GM19438 (cell line): Measurements from ENCODE around the gene EIF3L.

Source experiments
- ATAC-seq: cut with Tn5 transposase; IDR thresholded peaks from one replicate; pipeline ENCODE4 v1.9.1; 2021; ENCODE audit warnings: low read depth; ENCODE audit not compliant: unreplicated experiment

The EIF3L gene

DNA sequence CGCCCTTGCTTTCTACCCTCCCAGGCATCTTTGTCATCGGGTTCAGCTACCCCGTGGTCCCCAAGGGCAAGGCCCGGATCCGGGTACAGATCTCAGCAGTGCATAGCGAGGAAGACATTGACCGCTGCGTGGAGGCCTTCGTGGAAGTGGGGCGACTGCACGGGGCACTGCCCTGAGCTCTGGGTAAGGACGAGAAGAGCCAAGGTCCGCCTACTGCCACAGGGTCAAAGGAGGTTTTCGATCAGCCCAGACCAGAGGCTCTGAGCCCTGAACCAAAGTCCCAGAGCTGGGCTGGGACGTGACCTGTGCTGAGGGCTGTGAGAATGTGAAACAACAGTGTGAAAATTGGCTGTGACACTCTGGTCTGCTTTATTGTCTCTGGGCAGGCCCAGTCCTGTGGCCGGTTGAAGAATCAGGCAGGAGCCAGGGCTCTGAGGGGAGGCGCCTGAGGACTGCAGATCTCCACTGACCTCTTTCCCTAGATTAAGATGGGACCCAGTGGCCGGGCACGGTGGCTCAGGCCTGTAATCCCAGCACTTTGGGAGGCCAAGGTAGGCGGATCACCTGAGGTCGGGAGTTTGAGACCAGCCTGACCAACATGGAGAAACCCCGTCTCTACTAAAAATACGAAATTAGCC lies 32.6 kb upstream of the EIF3L start:
- no peak for ATAC-seq

DNA sequence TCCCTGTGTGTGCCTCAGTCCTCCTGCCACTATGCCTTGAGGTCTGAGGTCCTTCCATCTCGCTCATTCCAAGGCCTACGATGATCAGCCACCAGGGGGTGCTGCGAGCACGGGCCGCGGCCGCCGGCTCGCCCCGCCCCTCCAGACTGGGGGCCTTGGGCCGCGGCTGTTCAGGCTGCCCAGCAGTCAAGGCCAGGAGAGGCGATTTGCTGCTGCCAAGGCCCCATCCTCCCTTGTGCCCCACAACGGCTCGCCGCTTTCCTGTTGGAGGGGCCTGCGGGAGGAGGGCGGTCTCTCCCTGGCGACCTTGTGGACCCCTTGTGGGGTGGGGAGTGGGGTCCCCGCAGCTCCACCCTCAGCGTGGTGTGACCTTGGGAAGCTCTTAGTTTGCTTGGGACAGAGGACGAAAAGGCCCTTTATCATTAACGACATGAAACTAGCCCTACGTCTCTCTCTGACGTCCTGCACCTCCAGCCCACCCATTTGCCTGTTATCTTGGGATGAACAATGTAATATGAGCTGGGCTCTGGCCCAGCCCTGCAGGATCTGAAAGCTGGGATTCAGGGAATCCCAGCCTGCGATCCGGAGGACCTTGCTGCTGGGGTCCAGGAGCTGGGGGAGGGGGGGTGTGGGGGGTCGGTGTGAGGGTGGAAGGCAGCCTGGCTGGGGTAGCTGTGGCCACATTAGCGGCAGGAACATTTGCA lies 31.4 kb upstream of the EIF3L start:
- ATAC-seq: no peak

DNA sequence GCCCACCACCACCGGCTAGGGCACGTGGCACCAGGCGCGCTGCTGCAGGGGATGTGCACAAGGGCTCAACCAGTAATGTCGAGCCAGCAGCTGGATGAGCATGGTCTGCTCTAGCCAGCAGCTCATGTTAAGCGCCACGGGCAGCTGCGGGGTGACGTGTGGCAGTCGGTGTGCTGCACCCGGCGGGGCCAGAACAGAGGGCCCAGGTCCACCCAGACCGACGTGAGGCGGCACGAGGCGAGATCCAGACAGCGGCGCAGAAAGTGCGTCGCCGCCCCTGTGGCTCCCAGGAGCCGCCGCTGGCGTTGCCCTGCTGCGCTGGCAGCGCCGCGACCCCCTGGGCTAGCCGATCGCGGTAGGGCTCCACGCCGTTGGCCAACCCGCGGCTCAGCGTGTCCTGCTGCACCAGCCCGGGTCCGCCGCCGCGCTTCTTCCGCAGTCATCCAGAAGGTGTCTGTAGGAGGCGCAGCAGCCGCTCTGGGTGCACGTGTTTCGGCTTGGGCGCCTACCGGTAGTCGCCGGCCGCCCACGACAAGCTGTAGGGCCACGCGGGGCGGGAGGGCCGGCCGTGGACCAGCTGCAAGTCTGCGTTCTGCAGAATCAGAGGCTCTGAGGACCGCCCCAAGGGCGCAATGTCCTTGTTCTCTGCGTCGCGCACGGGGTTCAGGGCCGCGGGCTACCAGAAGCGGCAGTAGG lies 30.7 kb upstream of the EIF3L start:
- no peak for ATAC-seq

DNA sequence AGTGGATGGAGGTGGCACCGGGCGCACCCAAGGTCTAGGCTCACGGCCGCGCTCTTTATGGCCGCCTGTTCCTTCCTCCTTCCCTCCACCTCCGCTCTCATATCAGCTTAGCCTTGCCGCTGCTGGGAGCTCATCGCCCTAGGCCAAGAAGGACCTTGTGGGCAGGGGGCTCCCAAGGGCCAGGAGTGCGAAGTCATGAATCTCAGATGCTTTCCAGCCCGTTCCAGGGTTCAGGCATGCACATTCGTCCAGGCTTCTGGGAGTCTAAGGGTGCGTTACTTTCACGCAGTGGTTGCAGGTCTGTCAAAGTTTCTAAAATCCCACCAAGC lies 30.1 kb upstream of the EIF3L start:
- ATAC-seq: no peak

DNA sequence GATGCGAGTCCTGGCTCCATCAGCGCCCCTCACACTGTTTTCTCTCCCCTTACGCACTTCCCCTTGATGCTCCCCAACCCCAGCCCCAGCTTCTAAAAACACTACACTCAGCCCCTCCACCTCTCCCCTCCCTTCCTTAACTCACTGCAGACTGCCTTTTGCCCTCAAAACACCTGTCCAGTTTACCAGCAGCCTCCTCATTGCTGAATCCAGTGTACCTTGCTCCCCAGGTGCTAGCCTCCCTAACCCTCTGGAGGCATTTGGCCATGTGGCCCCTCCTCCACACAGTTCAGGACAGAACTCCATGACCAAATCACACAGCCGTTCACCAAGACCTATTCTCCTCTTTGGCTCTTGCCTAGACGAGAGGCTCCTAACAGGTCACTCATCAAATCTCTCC lies 28.9 kb upstream of the EIF3L start:
- ATAC-seq: no peak

DNA sequence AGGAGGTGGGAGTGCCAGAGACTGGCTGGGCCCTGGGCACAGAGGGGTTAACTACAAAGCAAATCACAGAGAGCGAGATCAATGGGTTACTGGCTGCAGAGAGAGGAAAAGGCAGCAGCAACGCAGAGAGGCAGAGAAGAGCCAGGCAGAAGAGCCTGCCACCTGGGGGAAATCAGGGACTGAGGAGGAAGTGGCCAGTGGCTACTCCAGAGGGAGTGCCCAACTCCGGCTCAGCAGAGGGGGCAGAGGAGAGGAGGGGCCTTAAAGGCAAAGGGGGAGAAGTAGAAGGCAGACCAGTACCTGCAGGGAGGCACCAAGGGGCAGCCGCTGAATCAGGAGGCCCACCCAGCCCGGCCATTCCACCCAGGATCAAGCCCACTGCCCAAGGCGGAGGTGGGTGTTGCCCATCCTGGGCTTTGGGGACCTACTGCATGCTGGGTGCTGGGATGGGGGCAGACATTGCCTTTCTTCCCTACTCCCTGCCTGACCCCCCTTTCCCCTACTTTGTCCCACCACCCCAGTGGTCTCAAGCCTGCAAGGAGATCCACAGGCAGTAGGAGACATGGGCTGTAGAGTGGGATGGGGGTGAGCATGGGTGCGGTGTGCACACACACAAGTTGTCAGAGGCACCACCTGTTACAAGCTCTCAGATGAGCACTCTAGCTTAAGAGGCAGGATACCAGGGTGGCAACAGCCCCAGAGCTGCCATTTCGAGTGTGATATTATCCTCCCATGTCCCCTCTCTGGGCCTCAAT lies 27.0 kb upstream of the EIF3L start:
- ATAC-seq: no peak

DNA sequence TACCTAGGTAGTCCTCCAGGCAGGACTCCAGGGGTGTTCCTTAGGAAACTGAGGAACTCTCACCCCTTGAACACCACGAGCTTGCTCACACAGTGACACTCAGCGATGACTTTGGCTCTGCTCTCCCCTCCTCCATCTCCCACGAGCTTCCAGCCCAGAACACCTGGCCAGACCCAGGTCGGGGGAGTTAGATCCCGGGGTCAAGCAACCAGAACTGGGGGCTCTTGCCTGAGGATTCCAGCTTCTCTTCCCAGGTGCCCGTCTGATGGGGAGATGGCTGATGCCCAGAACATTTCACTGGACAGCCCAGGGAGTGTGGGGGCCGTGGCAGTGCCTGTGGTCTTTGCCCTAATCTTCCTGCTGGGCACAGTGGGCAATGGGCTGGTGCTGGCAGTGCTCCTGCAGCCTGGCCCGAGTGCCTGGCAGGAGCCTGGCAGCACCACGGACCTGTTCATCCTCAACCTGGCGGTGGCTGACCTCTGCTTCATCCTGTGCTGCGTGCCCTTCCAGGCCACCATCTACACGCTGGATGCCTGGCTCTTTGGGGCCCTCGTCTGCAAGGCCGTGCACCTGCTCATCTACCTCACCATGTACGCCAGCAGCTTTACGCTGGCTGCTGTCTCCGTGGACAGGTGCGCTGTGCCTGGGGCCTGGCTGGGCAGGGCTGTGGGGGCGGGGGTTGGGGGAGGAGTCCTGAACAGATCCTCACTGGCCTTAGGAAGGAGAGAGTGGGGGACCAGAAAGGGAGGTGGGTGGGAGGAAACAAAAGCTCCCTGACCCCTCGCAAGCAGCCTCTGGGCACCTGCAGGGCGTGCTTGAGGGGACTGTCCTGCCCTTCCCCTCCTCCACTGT lies 25.9 kb upstream of the EIF3L start, which contains the start of gene GALR3:
TSS of gene GALR3 (plus strand) at position 249 of the 852 bp plus-strand sequence. CDS start at position 274, 25 bp downstream.
- ATAC-seq: no peak

DNA sequence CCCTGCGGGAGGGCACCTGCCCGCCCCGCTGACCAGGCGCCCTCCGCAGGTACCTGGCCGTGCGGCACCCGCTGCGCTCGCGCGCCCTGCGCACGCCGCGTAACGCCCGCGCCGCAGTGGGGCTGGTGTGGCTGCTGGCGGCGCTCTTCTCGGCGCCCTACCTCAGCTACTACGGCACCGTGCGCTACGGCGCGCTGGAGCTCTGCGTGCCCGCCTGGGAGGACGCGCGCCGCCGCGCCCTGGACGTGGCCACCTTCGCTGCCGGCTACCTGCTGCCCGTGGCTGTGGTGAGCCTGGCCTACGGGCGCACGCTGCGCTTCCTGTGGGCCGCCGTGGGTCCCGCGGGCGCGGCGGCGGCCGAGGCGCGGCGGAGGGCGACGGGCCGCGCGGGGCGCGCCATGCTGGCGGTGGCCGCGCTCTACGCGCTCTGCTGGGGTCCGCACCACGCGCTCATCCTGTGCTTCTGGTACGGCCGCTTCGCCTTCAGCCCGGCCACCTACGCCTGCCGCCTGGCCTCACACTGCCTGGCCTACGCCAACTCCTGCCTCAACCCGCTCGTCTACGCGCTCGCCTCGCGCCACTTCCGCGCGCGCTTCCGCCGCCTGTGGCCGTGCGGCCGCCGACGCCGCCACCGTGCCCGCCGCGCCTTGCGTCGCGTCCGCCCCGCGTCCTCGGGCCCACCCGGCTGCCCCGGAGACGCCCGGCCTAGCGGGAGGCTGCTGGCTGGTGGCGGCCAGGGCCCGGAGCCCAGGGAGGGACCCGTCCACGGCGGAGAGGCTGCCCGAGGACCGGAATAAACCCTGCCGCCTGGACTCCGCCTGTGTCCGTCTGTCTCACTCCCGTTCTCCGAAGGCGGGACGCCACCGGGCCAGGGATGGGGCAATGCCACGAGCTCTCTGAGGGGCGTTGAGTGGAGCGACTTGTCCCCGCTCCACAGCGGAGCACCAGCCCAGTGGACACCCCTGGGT lies 24.3 kb upstream of the EIF3L start:
- ATAC-seq: no peak

DNA sequence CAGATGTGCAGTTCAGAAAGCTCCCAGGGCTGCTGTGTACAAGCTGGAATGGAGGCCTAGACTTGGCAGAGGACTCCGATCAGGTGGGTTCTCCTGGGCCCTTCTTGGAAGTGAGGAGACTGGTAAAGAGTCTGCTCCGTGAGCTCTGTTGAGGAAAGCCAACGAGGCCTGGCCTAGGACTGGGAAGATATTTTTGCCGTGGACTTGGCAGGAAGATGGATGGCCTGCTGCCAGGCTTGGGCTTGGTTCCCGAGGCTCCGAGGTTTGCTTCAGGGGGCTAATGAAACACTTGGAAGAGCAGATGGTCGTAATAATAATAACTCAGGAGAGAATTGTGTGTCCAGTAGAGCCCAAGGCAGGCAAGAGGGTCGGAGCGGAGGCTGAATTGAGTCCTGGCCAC lies 22.2 kb upstream of the EIF3L start:
- ATAC-seq: no peak

DNA sequence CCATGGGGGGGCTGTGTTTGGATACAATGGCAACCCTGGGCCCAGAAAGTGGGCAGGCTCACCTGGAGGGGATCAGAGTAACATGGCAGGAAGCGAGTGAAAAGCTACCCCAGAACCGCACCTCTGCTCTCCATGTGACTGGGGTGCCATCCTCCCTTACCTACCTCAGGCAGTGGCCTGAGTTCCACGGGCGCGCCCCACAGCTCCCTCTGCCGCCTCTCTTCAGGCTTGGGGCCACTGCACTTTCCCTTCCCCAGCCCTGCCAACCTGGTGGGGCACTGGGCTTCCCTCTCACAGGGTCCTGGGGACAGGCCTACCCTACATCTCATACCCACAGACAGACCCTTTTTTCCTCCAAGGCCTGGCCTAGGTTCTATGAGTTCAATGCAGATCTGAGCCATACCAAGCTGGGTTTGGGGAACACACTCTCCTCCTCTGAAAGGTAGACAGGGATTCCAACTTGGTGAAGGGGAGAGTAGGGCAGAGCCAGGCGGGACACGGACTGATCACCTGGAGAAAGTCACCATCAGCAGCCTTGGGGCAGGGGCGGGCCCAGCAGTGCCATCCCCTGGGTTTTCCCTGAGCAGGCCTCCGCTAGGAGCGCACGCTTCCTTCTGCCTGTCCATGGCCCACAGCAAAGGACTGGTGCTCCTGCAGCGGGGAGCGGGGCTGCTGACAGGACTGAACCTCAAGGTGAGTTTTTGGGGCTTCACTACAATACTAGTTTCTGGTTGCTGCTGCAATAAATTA lies 19.0 kb upstream of the EIF3L start:
- ATAC-seq: no peak

DNA sequence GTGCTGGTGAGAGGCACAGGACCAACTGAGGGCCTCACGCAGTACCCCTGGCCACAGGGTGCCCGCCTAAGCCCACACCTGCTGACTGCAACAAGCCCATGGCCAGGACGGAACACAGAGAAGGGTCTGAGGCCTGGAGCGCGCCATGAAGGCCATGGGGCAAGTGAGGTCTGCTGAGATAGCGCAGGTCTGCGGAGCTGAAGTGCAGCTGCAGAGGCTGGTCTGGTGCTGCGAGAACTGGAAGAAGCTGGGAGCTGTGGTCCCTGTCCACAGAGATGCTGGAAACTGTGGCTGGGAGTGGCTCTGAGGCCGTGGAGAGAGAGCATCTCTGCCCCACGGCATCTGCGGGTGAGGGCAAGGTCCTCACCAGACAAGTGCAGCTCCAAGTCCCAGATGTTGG lies 17.7 kb upstream of the EIF3L start:
- ATAC-seq: no peak

DNA sequence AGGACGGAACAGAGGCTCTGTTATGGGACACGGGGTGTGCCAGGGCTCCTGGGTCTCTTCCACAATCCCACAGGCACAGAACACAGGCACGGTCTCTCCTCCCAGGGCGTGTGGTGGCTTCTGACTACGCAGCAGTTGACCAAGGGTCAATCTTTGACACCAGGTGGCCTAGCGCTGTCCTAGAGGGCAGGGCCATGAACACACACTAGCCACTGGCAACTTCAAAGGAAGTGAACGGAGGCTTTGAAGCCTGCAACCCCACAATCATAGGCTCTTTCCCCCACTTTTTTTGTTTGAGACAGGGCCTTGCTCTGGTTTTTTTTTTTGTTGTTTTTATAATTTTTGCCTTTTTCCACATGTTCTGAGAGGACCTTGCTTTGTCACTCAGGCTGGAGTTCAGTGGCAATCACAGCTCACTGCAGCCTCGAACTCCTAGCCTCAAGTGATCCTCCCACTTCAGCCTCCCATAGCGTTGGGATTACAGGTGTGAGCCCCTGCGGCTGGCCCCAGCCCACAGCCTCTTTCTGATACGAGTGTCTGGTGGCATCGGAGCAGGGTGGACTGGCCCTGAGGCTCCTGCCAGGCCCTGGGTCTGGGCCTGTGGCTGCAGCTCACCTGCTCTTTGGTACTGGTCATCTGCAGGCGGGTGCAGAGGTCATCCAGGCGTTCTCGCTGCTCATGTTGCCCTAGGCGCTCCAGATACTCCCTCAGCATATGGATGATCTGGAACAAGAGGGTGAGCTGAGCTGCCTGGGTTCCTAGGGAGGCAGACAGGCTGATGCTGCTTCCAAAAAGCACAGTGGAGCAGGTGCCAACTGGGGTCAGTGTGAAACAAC lies 17.0 kb upstream of the EIF3L start:
- ATAC-seq: no peak

DNA sequence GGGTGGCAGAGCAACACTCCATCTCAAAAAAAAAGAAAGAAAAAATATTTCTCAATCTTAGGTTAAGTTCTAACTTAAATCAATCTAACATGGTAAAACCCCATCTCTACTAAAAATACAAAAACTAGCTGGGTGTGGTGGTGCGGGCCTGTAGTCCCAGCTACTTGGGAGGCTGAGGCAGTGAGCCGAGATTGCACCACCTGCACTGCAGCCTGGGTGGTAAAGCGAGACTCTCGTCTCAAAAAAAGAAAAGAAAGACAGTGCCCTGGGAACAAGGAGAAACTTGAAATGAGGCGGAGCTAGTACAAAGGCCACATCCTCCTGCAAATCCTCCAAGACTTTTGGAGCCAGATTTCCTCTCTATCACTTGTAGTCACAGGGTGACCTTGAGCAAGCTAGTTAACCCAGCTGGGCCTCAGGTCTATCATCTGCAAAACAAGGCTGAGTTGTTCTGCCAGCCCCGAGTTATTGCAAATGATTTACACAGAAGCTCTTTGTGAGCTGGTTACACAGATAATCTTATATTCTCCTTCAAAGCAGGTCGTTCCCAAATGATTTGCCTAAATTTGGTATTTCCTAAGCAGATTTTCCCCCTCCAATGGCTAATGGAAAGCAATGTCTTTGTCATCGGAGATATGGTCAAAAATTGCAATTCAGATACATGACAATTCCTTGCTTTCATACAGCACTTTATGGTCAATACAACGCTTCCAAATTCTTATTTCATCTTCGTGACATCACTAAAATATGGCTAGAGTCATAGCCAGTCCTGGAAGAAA lies 7.0 kb upstream of the EIF3L start:
- ATAC-seq: no peak

DNA sequence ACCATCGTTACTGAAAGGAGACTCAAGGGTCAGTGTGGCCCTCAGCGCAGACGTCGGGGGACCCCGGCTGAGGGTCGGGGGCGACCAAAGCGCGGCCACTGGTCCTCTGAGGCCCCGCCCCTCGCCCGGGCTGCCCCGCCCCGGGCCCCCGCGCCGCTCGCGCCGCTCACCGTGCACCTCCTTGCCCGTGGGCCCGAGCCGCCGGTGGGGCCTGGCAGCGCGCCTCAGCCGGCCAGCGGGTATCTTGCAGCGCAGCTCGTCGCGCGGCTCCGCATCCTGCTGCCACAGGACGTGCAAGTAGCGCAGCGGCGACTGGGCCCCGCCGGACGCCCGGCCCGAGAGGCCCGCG lies 5.5 kb upstream of the EIF3L start:
- ATAC-seq: peak; percentile 30

DNA sequence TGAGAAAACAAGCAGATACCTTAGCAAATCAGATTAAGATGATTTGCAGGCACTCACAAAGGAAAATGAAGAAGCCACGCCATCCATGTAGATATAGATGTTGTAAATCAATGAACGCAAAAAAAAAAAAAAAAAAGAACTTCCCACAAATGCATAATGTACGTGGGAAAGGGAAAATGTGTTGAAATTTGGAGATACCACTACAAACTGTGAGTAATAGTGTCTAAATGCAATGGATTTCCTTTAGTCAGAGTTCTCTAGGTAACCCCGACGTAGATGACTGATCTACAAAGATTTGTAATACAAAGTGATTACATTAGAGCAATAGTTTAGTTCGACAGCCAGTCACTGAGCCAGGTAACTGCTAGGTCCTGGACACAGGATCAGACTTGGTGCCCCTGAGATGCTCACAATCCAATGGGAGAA lies 4.3 kb upstream of the EIF3L start:
- no peak for ATAC-seq

DNA sequence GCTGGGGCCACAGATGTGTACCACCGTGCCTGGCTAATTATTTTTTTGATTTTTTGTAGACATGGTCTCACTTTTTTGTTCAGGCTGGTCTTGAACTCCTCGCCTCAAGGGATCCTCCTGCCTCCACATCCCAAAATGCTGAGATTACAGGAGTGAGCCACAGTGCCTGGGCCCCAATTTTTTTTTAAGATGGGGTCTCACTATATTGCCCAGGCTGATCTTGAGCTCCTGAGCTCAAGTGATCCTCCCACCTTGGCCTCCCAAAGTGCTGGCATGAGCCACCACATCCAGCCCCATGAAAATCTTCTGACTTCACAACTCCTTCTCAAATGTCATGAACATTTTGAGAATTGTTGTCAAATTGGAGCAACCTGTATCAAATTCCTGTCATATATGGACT lies 2.8 kb upstream of the EIF3L start:
- ATAC-seq: no peak

DNA sequence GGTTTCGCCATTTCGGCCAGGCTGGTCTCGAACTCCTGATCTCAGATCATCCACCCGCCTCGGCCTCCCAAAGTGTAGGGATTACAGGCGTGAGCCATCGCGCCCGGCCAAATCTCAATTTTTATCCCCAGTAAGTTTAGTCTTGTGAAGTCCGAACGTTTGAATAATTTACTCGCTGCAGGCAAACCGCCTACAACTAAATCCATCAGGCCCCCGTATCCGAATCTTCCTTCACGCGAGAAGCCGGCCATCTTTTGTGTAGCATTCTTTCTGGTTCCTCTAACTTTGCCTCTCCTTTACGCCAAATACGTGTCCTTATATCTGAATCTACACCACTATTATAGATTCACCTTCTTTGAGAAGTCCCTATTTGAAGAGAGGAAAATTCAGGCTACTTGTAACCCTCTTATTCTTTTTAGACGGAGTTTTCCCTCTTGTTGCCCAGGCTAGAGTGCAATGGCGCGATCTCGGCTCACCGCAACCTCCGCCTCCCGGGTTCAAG lies 581 bp upstream of the EIF3L start:
- no peak for ATAC-seq
